Uterus (tissue), 4 donors: ENCODE data around the gene STOX2. TPM values are rescaled to one million over a fixed set of nuclear protein-coding genes. Genes with fewer than 3 reads are reported as not detected.

Experiments used
- DNase-seq, 2 donors: peaks; one replicate each; pipeline ENCODE4 v3.0.0-alpha.2; 2019 to 2020
- H3K27ac ChIP-seq, 2 donors: fragments of 200-600 bp; sonication (generic); 1 replicate in 1 of 2; 2 replicates in 1 of 2; pipeline ENCODE4 v1.5.1; 2016 to 2018
- H3K27me3 ChIP-seq, 2 donors: fragments of 200-600 bp; sonication (generic); one replicate each; pipeline ENCODE4 v1.5.1; 2018 to 2019; ENCODE audit warnings: control low read depth in 1 of 2
- H3K36me3 ChIP-seq, 2 donors: fragments of 200-600 bp; sonication (generic); one replicate each; pipeline ENCODE4 v1.5.1; 2019; ENCODE audit warnings: control low read depth in 1 of 2
- H3K4me1 ChIP-seq, 2 donors: fragments of 200-600 bp; sonication (generic); one replicate each; pipeline ENCODE4 v1.5.1; 2018 to 2019; ENCODE audit warnings: control low read depth in 1 of 2
- H3K4me3 ChIP-seq, 2 donors: fragments of 200-600 bp; sonication (generic); 1 replicate in 1 of 2; 2 replicates in 1 of 2; pipeline ENCODE4 v1.5.1; 2018 to 2019; ENCODE audit warnings: mild to moderate bottlenecking in 1 of 2
- H3K9me3 ChIP-seq, 2 donors: fragments of 200-600 bp; sonication (generic); one replicate each; pipeline ENCODE4 v1.5.1; 2019; ENCODE audit warnings: control low read depth in 1 of 2
- CTCF ChIP-seq, 4 experiments: fragments of 200-600 bp in 2 of 4; fragments of 450-650 bp in 2 of 4; sonication (generic) in 2 of 4; IDR thresholded peaks; one replicate each; pipeline ENCODE4 v1.5.1; 2016 to 2019; ENCODE audit warnings: antibody characterized with exemption in 4 of 4, mild to moderate bottlenecking in 2 of 4, moderate library complexity in 1 of 4
- POLR2A ChIP-seq, 2 donors: fragments of 450-650 bp; IDR thresholded peaks; one replicate each; pipeline ENCODE4 v1.6.1; 2016; ENCODE audit warnings: antibody characterized with exemption in 2 of 2, mild to moderate bottlenecking in 1 of 2, moderate library complexity in 1 of 2
- intact Hi-C: fragments of 100-400 bp; cut with DNase I; formaldehyde crosslinking; loops from one replicate; pipeline ENCODE4 v1.15.1; 2023; ENCODE audit warnings: low total_unique reads
- total RNA-seq, 4 donors: library from RNA; depleted of rRNA in 3 of 4; stranded (reverse); fragments of >200 nt in 3 of 4; gene quantifications; one replicate each; pipeline versions ENCODE4 v1.1.0 to v1.2.4, GENCODE V29; 2014 to 2023
- donor health status: DM: yes; HTN: yes; CAD: no.

The STOX2 gene
- total RNA-seq, 4 donors from 2014 or later = 2.9 to 19.4 (median 11.1) TPM

DNA sequence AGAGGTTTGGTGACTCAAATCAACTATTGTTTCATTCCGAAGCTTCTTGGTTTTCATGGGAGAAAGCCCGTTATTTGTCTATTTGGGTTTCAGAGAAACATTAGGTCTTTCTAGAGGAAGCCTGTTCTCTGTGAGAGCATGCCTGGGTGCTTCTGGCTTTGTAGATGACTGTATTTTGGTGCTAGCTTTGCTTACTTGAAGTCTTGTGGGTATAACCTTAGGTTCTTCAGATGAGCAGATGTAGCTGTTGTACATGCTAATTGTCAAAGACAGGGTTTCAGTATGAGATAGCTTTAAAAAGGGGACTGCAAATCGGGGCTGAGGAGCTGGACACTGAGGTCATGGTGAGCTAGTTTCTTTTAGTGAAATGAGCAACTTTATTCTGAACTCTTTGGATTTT is 7.9 kb upstream of the STOX2 start:
- H3K27ac ChIP-seq = no peak overlapping the region
- no peaks in the 10 kb centered on the region for H3K36me3 ChIP-seq
- no peaks in the 10 kb centered on the region for H3K4me1 ChIP-seq
- intact Hi-C loops = no loop called here
- no peaks in the 10 kb centered on the region for H3K27me3 ChIP-seq
- no peaks in the 10 kb centered on the region for H3K9me3 ChIP-seq
- no peak overlapping the region for H3K4me3 ChIP-seq
- DNase-seq = no peak
- TF ChIP-seq CTCF (IDR thresholded peaks at IDR 0.05) (no peak), POLR2A (IDR thresholded peaks at IDR 0.05) (no peak)

DNA sequence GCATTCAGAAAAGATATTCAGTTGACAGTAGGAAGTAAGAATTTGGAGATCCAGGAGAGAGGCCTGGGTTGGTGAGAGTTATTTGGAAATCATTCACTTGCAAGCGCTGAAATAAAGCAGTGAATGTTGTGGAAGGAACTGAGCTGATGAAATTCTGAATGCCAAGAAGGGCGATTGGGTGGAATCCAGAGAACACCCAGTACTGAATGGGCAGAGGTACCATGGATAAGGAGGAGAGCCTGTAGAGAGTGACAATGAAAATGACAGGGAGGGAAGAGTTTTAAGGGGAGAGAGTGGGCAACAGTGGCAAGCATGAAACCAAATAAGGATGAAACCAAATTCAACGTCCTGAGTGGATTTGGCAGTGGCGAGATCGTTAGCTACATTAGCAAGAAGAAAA is 6.7 kb upstream of the STOX2 start:
- intact Hi-C loops = no loop called here
- H3K4me1 ChIP-seq = no peaks in the 10 kb centered on the region
- H3K9me3 ChIP-seq = no peaks in the 10 kb centered on the region

GRCh38 chr4:183903021-183903760 is 1.9 kb upstream of the STOX2 start:
- intact Hi-C loops = no loop called here
- Histone ChIP-seq H3K36me3 (no peaks in the 10 kb centered on the region), H3K4me1 (no peaks in the 10 kb centered on the region), H3K9me3 (no peaks in the 10 kb centered on the region), H3K27ac (no peak overlapping the region), H3K27me3 (no peaks in the 10 kb centered on the region), H3K4me3 (no peak overlapping the region)
- no peak for DNase-seq
- TF ChIP-seq CTCF (IDR thresholded peaks at IDR 0.05) (no peak), POLR2A (IDR thresholded peaks at IDR 0.05) (no peak)

More for the DNA sequence above, 6.7 kb upstream of the STOX2 start:
- TF ChIP-seq CTCF (IDR thresholded peaks at IDR 0.05) (no peak), POLR2A (IDR thresholded peaks at IDR 0.05) (no peak)
- H3K36me3 ChIP-seq = no peaks in the 10 kb centered on the region
- no peaks in the 10 kb centered on the region for H3K27me3 ChIP-seq
- no peak for DNase-seq
- H3K27ac ChIP-seq = no peak overlapping the region
- H3K4me3 ChIP-seq = no peak overlapping the region

- peak overlapping the region in 1 of 2 donors; percentile 57 for H3K27ac ChIP-seq
- intact Hi-C loops = no loop called here
These were observed 734 bp downstream of the STOX2 start for GRCh38 chr4:183905593-183906488.

More at GRCh38 chr4:183905593-183906488, 734 bp downstream of the STOX2 start:
- Histone ChIP-seq H3K27me3 (no peaks in the 10 kb centered on the region), H3K9me3 (no peaks in the 10 kb centered on the region), H3K4me3 (peak overlapping the region; percentile 51 to 52), H3K36me3 (no peaks in the 10 kb centered on the region), H3K4me1 (no peaks in the 10 kb centered on the region)
- TF ChIP-seq POLR2A (IDR thresholded peaks at IDR 0.05) = no peak
- TF ChIP-seq CTCF (IDR thresholded peaks at IDR 0.05) = no peak
- peak in 1 of 2 donors; percentile 19 for DNase-seq
